Neural progenitor cell (in vitro differentiated cells): ENCODE results near the gene FAM83B.

Source experiments
- CTCF ChIP-seq: fragments of 200-600 bp; sonication (generic); IDR thresholded peaks from 2 replicates; pipeline ENCODE4 v1.5.1; 2017; ENCODE audit warnings: antibody characterized with exemption, mild to moderate bottlenecking
- EZH2 ChIP-seq: fragments of 200-600 bp; sonication (generic); IDR thresholded peaks from 2 replicates; pipeline ENCODE4 v1.6.1; 2017; ENCODE audit warnings: antibody characterized with exemption, mild to moderate bottlenecking, moderate library complexity

DNA sequence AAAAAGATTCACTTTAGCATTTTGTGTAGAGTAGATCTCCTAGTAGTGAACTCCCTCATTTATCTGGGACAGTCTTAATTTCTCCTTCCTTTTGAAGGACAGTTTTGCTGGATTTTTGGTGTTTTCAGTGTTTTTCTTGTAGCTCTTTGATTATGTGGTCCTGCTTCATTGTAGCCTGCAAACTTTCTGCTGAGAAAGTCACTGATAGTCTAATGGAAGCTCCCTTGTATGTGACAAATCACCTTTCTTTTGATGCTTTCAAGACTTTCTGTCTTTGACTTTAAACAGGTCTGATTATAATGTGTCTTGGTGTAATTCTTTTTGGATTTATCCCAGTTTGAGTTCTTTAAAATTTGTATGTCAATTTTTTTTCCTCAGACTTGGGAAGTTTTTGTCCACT lies 86.1 kb downstream of the FAM83B start:
- TF ChIP-seq CTCF (no peak), EZH2 (no peak)
